Measurements from ENCODE around the gene C3orf52.
A peak's percentile ranks its signal among the peaks of the same experiment; 100 is the strongest.

Gene C3orf52

GRCh38 chr3:112086875-112087524 lies 811 bp downstream of the C3orf52 start:
- DNase-seq: peak; percentile 28

- no peak for DNase-seq
Measured at GRCh38 chr3:112087746-112088145, 1.6 kb downstream of the C3orf52 start.

- DNase-seq: peak; percentile 82
Measured at GRCh38 chr3:112088944-112089343, 2.8 kb downstream of the C3orf52 start.

DNA sequence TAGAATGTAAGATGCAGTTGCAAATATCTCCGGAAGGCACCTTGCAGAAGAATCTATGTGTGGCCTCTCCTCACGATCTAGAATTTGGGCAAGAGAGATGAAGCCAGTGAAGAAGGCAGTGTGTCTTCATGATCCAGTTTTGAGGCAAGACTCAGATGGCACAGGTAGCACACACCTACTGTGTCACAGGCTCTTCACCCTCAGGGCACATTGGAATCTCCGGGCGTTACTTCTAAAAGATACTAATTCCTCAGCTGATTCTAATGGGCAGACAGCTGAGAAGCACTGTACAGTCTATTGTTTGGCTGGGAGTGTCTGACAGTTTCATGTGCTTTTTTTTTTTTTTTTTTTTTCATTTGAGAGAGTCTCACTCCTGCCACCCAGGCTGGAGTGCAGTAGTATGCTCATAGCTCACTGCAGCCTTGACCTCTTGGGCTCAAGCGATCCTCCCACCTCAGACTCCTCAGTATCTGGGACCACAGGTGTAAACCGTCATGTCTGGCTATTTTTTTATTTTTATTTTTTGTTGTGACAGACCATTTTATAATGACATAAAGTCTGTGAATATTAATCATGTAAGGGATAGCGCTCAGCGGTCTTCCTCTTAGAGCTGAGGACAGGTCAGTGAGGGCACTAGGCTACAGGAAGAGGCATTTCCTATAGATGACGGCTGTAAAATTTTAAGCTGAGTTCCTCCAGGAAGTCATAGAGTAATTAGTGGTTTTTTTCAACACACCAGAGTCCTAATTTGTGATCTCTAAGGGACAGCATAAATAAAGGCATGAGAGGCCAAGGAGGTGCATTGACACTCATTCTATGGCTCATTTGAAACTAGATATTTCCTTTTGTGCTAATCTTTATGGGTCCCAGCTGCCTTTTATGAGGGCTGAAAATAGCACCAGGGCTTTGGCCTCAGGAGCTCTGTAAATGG lies 4.0 kb downstream of the C3orf52 start:
- peak; percentile 80 for DNase-seq

- DNase-seq: peak; percentile 45
Measured at GRCh38 chr3:112090887-112091586, 4.8 kb downstream of the C3orf52 start.

DNA sequence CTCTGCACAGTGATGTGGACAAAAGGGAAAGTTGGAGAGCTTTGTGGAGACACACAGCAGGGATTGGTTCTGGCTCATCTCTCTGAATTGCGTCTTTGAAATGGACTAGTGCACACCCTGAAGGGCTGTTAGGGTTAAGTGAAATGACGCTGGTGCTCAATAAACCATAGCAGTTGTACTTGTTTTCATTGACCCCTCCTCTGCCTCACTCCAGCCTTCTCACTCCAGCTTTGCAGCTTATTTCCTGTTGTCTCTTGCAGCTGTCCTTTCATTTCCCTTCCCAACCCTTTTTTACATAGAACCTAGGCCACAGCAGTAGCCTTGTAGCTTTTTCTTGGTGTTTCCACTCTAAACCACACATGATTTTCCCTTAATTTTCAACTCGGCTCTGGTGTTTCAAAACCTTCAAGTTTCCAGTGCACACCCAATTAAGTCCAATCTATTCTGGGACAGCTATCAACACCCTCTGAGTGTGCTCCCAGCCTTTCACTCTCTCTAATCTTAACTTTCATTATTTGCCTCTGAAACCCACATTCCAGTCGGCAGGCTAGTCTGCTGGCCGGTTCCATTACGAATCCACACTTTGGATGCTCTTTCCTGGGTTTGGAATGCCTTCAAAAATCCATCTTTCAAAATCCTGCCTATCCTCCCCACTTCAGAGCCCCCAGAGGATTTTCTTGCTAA lies 6.4 kb downstream of the C3orf52 start:
- peak; percentile 29 for DNase-seq

- no peak for DNase-seq
Measured at GRCh38 chr3:112093180-112093522, 7.0 kb downstream of the C3orf52 start.

- no peak for DNase-seq
Measured at GRCh38 chr3:112095731-112096130, 9.5 kb downstream of the C3orf52 start.

- DNase-seq: no peak
Measured at GRCh38 chr3:112096176-112096575, 10.0 kb downstream of the C3orf52 start.

- peak; percentile 83 for DNase-seq
Measured at GRCh38 chr3:112097378-112097777, 11.2 kb downstream of the C3orf52 start.

DNA sequence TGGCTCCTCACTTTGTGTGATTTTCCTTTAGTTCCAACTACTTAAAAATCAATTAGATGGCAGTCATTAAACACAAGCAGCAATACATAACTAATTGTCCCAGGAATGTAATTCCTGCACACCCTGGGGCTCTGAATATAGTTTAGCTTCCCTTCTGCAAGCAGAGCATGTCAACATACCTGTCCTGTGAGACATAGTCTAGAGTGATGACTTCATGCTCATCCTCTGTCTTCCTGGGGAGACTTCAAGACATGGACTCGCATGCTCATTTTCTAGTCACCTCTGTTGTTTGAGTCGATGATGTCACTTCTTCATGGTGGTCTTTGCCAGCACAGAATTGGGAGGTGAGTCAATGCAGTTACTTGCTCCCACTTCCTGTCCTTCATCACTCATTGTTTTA lies 15.7 kb downstream of the C3orf52 start:
- DNase-seq: peak; percentile 83

- DNase-seq: no peak
Measured at GRCh38 chr3:112104774-112105173, 18.6 kb downstream of the C3orf52 start.

DNA sequence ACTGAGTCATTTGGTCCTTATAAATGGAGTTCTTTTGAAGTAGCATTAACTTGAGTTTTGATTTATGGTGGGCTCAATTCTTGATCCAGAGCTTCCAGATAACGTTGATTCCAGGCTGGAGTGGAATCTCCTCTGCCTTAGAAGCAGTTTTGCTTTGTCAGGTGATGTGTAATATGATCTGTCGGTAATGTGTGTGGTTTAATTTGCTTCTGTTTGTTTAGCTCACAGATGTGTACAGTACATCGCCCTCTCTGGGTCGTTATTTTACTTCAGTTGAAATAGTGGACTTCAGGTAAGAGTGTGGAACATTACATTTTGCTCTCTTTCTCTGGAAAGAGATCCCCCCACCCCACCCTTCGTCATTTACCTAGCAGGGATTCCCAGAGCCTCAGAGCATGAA lies 23.1 kb downstream of the C3orf52 start:
- DNase-seq: peak; percentile 78

- peak; percentile 71 for DNase-seq
Measured at GRCh38 chr3:112111785-112112402, 25.7 kb downstream of the C3orf52 start.

- DNase-seq: no peak
Measured at GRCh38 chr3:112114576-112115160, 28.5 kb downstream of the C3orf52 start.

DNA sequence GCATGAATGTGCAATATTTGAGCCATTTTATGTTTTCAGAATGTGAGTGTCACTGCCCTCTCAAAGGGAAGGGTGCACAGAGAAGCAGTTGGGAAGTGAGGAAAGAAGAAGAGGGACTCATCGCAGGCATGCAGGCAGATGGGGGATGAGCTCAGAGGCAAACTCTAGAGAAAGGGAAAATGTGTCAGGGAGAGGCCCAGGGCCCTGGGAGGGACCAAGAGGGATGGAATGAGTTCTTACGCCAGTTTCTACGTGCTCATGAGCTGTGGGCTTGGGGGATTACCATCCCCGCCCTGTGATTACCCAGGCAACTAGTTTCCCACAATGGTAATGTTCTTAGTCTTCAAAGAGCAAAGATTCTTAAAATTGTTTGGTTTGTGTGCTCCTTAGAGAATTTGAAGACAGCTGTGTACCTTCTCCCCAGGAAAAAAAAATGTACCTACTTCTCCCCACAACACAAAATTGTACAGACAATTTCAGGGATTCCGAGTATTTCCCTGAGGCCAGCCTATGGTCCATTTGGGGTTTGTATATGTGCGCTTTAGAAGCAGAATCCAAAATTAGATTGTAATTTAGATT lies 29.1 kb downstream of the C3orf52 start:
- no peak for DNase-seq

DNA sequence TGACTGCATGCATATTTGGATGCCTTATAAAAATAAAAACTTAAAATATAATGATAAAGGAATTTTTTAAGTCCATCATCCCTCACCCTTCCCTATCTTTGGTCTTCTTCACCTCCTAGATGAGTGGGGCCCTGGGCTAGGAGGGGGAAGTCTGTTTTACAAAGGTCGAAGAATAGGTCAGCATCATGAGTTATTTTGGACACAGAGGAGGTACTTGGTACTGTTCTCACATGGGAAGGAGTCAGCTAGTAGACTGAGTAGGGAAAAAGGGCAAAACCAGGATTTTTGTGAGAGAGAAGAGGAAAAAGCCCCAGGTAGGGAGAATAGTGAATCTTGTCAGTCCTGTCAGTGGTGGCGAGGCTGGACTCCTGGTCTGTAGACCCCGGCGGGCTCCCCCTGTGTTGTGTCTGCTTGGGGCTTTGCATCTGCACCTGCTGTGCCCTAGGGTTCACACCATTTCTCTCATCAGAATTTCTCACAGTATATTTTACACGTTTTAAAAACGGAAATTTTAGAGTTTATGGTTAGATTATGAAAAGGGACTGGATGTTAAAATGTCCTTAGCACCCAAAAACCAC lies 29.7 kb downstream of the C3orf52 start:
- DNase-seq: no peak

DNA sequence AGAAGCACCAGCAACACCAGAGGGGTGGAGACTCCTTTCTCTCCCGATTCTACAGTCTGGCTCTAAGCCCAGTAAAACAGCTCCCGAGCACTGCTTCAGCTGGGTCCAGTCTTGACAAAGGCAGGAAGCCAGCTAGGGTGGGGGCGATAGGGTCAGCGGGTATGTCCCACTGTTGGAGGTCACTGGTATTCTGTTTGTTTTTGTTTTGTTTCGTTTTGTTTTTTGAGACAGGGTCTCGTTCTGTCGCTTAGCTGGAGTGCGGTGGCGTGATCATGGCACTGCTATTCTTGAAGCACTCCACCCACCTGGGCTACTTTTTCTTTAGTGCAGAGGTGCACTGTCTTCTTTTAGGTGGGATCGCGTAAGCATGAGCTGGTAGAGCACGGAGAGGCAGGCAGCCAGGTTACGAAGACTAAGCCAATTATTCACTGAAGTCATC lies 30.6 kb downstream of the C3orf52 start:
- DNase-seq: no peak

DNA sequence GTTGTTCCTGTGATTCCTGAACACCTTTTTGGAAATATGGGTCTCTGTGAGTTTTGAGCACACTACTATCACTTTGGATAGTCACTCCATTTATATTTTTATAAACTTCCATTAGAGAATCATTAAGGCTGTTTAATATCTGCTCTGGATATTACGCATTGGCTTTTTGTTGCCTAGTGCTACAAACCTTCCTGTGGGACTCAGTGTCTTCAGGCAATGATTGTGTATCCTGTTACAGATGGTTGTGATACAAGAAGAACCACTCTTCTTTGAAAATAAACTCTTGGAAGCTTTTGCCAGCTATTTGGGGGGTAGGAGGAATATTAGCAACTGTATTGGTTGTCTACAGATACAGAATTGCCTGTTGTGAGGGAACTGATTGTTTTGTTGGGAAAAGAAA lies 31.2 kb downstream of the C3orf52 start:
- DNase-seq: no peak

- no peak for DNase-seq
Measured at GRCh38 chr3:112117841-112118571, 31.8 kb downstream of the C3orf52 start.
